IPS-15b (cell line): ENCODE data around the gene RMP24.
A peak's percentile ranks its signal among the peaks of the same experiment; 100 is the strongest.

Source experiments
- H3K27me3 ChIP-seq: one replicate; pipeline ENCODE4 v1.6.1; 2013; ENCODE audit warnings: low read length; ENCODE audit not compliant: control insufficient read depth, insufficient read depth
- H3K36me3 ChIP-seq: one replicate; pipeline ENCODE4 v1.6.1; 2013; ENCODE audit warnings: low read length; ENCODE audit not compliant: control insufficient read depth, insufficient read depth
- H3K4me1 ChIP-seq: one replicate; pipeline ENCODE4 v1.6.1; 2013; ENCODE audit warnings: mild to moderate bottlenecking, low read length; ENCODE audit not compliant: control insufficient read depth, insufficient read depth
- H3K4me3 ChIP-seq: one replicate; pipeline ENCODE4 v1.5.1; 2013; ENCODE audit warnings: low read depth, low read length
- H3K9ac ChIP-seq: one replicate; pipeline ENCODE4 v1.6.1; 2013; ENCODE audit warnings: low read depth, mild to moderate bottlenecking, low read length
- H3K9me3 ChIP-seq: one replicate; pipeline ENCODE4 v1.6.1; 2013; ENCODE audit warnings: mild to moderate bottlenecking, low read length; ENCODE audit not compliant: control insufficient read depth, insufficient read depth

The RMP24 gene

GRCh38 chr18:35969676-35970075 lies 2.8 kb upstream of the RMP24 start:
- no peak overlapping the region for H3K4me3 ChIP-seq
- no peaks in the 10 kb centered on the region for H3K4me1 ChIP-seq
- H3K9me3 ChIP-seq: no peaks in the 10 kb centered on the region
- H3K36me3 ChIP-seq: no peaks in the 10 kb centered on the region
- H3K27me3 ChIP-seq: no peaks in the 10 kb centered on the region
- no peak overlapping the region for H3K9ac ChIP-seq

- H3K27me3 ChIP-seq: no peaks in the 10 kb centered on the region
- peak overlapping the region; percentile 61 for H3K4me3 ChIP-seq
- peaks cover 8% of the 10 kb centered on the region for H3K36me3 ChIP-seq
- no peaks in the 10 kb centered on the region for H3K4me1 ChIP-seq
- no peaks in the 10 kb centered on the region for H3K9me3 ChIP-seq
- no peak overlapping the region for H3K9ac ChIP-seq
Measured at GRCh38 chr18:35971661-35972196, 750 bp upstream of the RMP24 start.

- Histone ChIP-seq H3K9ac (no peak overlapping the region), H3K9me3 (no peaks in the 10 kb centered on the region), H3K4me3 (peak overlapping the region; percentile 98), H3K36me3 (peaks cover 21% of the 10 kb centered on the region), H3K4me1 (no peaks in the 10 kb centered on the region), H3K27me3 (no peaks in the 10 kb centered on the region)
Measured at GRCh38 chr18:35973650-35974049, 1.2 kb downstream of the RMP24 start.

GRCh38 chr18:35974181-35974580 lies 1.7 kb downstream of the RMP24 start:
- Histone ChIP-seq H3K4me1 (no peaks in the 10 kb centered on the region), H3K9me3 (no peaks in the 10 kb centered on the region), H3K4me3 (no peak overlapping the region), H3K9ac (no peak overlapping the region), H3K27me3 (no peaks in the 10 kb centered on the region), H3K36me3 (peaks cover 25% of the 10 kb centered on the region)

- Histone ChIP-seq H3K36me3 (peaks cover 31% of the 10 kb centered on the region), H3K9me3 (no peaks in the 10 kb centered on the region), H3K4me1 (no peaks in the 10 kb centered on the region), H3K27me3 (no peaks in the 10 kb centered on the region), H3K4me3 (no peak overlapping the region), H3K9ac (no peak overlapping the region)
Measured at GRCh38 chr18:35979112-35979511, 6.6 kb downstream of the RMP24 start.

GRCh38 chr18:35982409-35983114 lies 10.1 kb downstream of the RMP24 start:
- H3K4me3 ChIP-seq: no peak overlapping the region
- H3K9me3 ChIP-seq: no peaks in the 10 kb centered on the region
- peaks cover 17% of the 10 kb centered on the region for H3K36me3 ChIP-seq
- no peaks in the 10 kb centered on the region for H3K27me3 ChIP-seq
- H3K9ac ChIP-seq: no peak overlapping the region
- H3K4me1 ChIP-seq: no peaks in the 10 kb centered on the region

GRCh38 chr18:35983147-35983546 lies 10.7 kb downstream of the RMP24 start:
- H3K36me3 ChIP-seq: peaks cover 11% of the 10 kb centered on the region
- H3K4me3 ChIP-seq: no peak overlapping the region
- no peak overlapping the region for H3K9ac ChIP-seq
- no peaks in the 10 kb centered on the region for H3K27me3 ChIP-seq
- no peaks in the 10 kb centered on the region for H3K4me1 ChIP-seq
- H3K9me3 ChIP-seq: no peaks in the 10 kb centered on the region

GRCh38 chr18:35983818-35984217 lies 11.3 kb downstream of the RMP24 start:
- Histone ChIP-seq H3K9ac (no peak overlapping the region), H3K4me3 (no peak overlapping the region), H3K36me3 (peaks cover 10% of the 10 kb centered on the region), H3K9me3 (no peaks in the 10 kb centered on the region), H3K4me1 (no peaks in the 10 kb centered on the region), H3K27me3 (no peaks in the 10 kb centered on the region)

- Histone ChIP-seq H3K9me3 (no peaks in the 10 kb centered on the region), H3K27me3 (no peaks in the 10 kb centered on the region), H3K36me3 (no peaks in the 10 kb centered on the region), H3K9ac (no peak overlapping the region), H3K4me3 (no peak overlapping the region), H3K4me1 (no peaks in the 10 kb centered on the region)
Measured at GRCh38 chr18:35991696-35992095, 19.2 kb downstream of the RMP24 start.

- Histone ChIP-seq H3K9ac (no peak overlapping the region), H3K4me3 (no peak overlapping the region), H3K9me3 (no peaks in the 10 kb centered on the region), H3K36me3 (no peaks in the 10 kb centered on the region), H3K27me3 (no peaks in the 10 kb centered on the region), H3K4me1 (no peaks in the 10 kb centered on the region)
Measured at GRCh38 chr18:35993013-35993412, 20.5 kb downstream of the RMP24 start.

GRCh38 chr18:35998967-35999366 lies 26.5 kb downstream of the RMP24 start:
- Histone ChIP-seq H3K36me3 (no peaks in the 10 kb centered on the region), H3K9ac (no peak overlapping the region), H3K27me3 (no peaks in the 10 kb centered on the region), H3K9me3 (no peaks in the 10 kb centered on the region), H3K4me3 (no peak overlapping the region), H3K4me1 (no peaks in the 10 kb centered on the region)

GRCh38 chr18:35999925-36000324 lies 27.4 kb downstream of the RMP24 start:
- H3K27me3 ChIP-seq: no peaks in the 10 kb centered on the region
- H3K4me3 ChIP-seq: no peak overlapping the region
- H3K9ac ChIP-seq: no peak overlapping the region
- no peaks in the 10 kb centered on the region for H3K4me1 ChIP-seq
- H3K36me3 ChIP-seq: no peaks in the 10 kb centered on the region
- H3K9me3 ChIP-seq: no peaks in the 10 kb centered on the region
